Measurements from ENCODE around the gene GTPBP8.
A peak's percentile ranks its signal among the peaks of the same experiment; 100 is the strongest.

Gene GTPBP8

GRCh38 chr3:113035387-113035982 lies 44.7 kb downstream of the GTPBP8 start:
- no peak overlapping the region for H3K27ac ChIP-seq (ENCODE audit: low read depth, low read length)
- no peak overlapping the region for H3K4me2 ChIP-seq (ENCODE audit: low read depth, low read length, poor library complexity, severe bottlenecking)
- no peak for TF ChIP-seq EZH2phosphoT487 (conservative IDR thresholded peaks at IDR 0.05; ENCODE audit: low read length)
- TF ChIP-seq CTCF (IDR thresholded peaks at IDR 0.05; ENCODE audit: insufficient read depth, low read length, poor library complexity, severe bottlenecking): peak; percentile 73
- H3F3A ChIP-seq (ENCODE audit: insufficient read depth): no peaks in the 10 kb centered on the region
- H3K4me3 ChIP-seq (ENCODE audit: insufficient read depth, low read length, poor library complexity, severe bottlenecking): no peak overlapping the region
- no peaks in the 10 kb centered on the region for H3K27me3 ChIP-seq (ENCODE audit: low read length)
- H2AFZ ChIP-seq (ENCODE audit: low read depth, low read length, severe bottlenecking): no peak overlapping the region
- no peaks in the 10 kb centered on the region for H3K9me2 ChIP-seq (replicated peaks; ENCODE audit: insufficient read depth, low read length)
- H4K20me1 ChIP-seq (ENCODE audit: low read depth, low read length): no peaks in the 10 kb centered on the region
- H3K36me3 ChIP-seq (ENCODE audit: low read length): no peaks in the 10 kb centered on the region
- no peak overlapping the region for H3K9ac ChIP-seq (ENCODE audit: low read length)
- H3K79me2 ChIP-seq (ENCODE audit: insufficient read depth, low read length): no peaks in the 10 kb centered on the region
- no peaks in the 10 kb centered on the region for H3K9me3 ChIP-seq (ENCODE audit: insufficient read depth, low read length)

- Histone ChIP-seq H3F3A (ENCODE audit: insufficient read depth) (no peaks in the 10 kb centered on the region), H3K9me3 (ENCODE audit: insufficient read depth, low read length) (no peaks in the 10 kb centered on the region), H3K9me2 (replicated peaks; ENCODE audit: insufficient read depth, low read length) (no peaks in the 10 kb centered on the region), H3K79me2 (ENCODE audit: insufficient read depth, low read length) (no peaks in the 10 kb centered on the region), H3K4me3 (ENCODE audit: insufficient read depth, low read length, poor library complexity, severe bottlenecking) (no peak overlapping the region), H4K20me1 (ENCODE audit: low read depth, low read length) (no peaks in the 10 kb centered on the region), H3K4me2 (ENCODE audit: low read depth, low read length, poor library complexity, severe bottlenecking) (no peak overlapping the region), H2AFZ (ENCODE audit: low read depth, low read length, severe bottlenecking) (no peak overlapping the region), H3K27me3 (ENCODE audit: low read length) (no peaks in the 10 kb centered on the region), H3K9ac (ENCODE audit: low read length) (no peak overlapping the region), H3K27ac (ENCODE audit: low read depth, low read length) (no peak overlapping the region), H3K36me3 (ENCODE audit: low read length) (no peaks in the 10 kb centered on the region)
- TF ChIP-seq CTCF (IDR thresholded peaks at IDR 0.05; ENCODE audit: insufficient read depth, low read length, poor library complexity, severe bottlenecking) (no peak), EZH2phosphoT487 (conservative IDR thresholded peaks at IDR 0.05; ENCODE audit: low read length) (no peak)
These were observed 47.5 kb downstream of the GTPBP8 start for GRCh38 chr3:113038328-113038727.

- Histone ChIP-seq H4K20me1 (ENCODE audit: low read depth, low read length) (no peaks in the 10 kb centered on the region), H3K27me3 (ENCODE audit: low read length) (no peaks in the 10 kb centered on the region), H3K27ac (ENCODE audit: low read depth, low read length) (no peak overlapping the region), H3K4me2 (ENCODE audit: low read depth, low read length, poor library complexity, severe bottlenecking) (no peak overlapping the region), H2AFZ (ENCODE audit: low read depth, low read length, severe bottlenecking) (no peak overlapping the region), H3K9ac (ENCODE audit: low read length) (no peak overlapping the region), H3K36me3 (ENCODE audit: low read length) (no peaks in the 10 kb centered on the region), H3K9me3 (ENCODE audit: insufficient read depth, low read length) (no peaks in the 10 kb centered on the region), H3K9me2 (replicated peaks; ENCODE audit: insufficient read depth, low read length) (no peaks in the 10 kb centered on the region), H3K79me2 (ENCODE audit: insufficient read depth, low read length) (no peaks in the 10 kb centered on the region), H3F3A (ENCODE audit: insufficient read depth) (no peaks in the 10 kb centered on the region), H3K4me3 (ENCODE audit: insufficient read depth, low read length, poor library complexity, severe bottlenecking) (no peak overlapping the region)
- TF ChIP-seq CTCF (IDR thresholded peaks at IDR 0.05; ENCODE audit: insufficient read depth, low read length, poor library complexity, severe bottlenecking): no peak
- no peak for TF ChIP-seq EZH2phosphoT487 (conservative IDR thresholded peaks at IDR 0.05; ENCODE audit: low read length)
These were observed 48.8 kb downstream of the GTPBP8 start for GRCh38 chr3:113039546-113039945.

All from SU-DHL-6 (cell line).